GM21360 (cell line): ENCODE data around the gene RASAL1.

Experiments used
- ATAC-seq: cut with Tn5 transposase; IDR thresholded peaks from one replicate; pipeline ENCODE4 v1.9.1; 2021; ENCODE audit warnings: mild to moderate bottlenecking, moderate library complexity; ENCODE audit not compliant: unreplicated experiment

The RASAL1 gene

GRCh38 chr12:113077859-113078255 is 57.7 kb downstream of the RASAL1 start:
- ATAC-seq: no peak

- no peak for ATAC-seq
Measured at GRCh38 chr12:113077057-113077858, 58.3 kb downstream of the RASAL1 start.

GRCh38 chr12:113075137-113075683 is 60.4 kb downstream of the RASAL1 start:
- ATAC-seq: peak; percentile 81

DNA sequence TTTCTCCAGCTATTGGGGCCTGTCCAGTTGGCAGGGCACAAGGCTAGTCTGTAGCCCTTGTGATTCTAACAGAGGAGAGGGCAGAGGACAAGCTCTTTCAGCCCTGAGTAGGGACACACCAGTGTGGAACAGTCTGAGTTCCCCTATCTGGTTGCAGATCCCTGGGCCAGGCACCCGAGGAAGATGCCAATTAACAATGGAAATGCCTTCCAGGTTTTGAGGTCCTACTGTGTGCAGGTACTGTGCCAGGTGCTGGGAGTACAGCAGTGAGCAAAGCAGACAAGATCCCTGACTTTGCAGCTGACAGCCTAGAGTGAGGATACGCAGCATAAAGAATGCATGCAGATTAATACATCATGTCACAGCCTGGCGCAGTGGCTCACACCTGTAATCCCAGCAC is 62.0 kb downstream of the RASAL1 start:
- no peak for ATAC-seq

DNA sequence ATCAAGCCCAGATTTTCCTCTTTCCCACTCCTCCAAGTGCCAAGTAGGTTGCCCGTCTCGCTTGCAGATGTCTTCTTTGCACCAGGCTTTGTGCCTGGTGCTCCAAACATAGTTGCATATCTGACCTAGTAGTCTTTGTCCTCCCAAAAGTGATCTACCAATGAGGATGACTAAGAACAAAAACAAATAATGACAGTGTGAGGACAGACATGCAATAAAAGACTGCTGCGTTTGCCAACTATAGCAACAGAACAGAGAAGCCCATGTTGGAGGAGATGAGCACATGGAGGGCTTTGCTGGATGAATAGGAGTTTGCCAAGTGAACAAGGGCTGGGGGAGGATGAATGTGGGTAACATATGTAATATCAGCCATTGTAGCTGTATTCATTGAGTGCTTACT is 63.4 kb downstream of the RASAL1 start:
- no peak for ATAC-seq

DNA sequence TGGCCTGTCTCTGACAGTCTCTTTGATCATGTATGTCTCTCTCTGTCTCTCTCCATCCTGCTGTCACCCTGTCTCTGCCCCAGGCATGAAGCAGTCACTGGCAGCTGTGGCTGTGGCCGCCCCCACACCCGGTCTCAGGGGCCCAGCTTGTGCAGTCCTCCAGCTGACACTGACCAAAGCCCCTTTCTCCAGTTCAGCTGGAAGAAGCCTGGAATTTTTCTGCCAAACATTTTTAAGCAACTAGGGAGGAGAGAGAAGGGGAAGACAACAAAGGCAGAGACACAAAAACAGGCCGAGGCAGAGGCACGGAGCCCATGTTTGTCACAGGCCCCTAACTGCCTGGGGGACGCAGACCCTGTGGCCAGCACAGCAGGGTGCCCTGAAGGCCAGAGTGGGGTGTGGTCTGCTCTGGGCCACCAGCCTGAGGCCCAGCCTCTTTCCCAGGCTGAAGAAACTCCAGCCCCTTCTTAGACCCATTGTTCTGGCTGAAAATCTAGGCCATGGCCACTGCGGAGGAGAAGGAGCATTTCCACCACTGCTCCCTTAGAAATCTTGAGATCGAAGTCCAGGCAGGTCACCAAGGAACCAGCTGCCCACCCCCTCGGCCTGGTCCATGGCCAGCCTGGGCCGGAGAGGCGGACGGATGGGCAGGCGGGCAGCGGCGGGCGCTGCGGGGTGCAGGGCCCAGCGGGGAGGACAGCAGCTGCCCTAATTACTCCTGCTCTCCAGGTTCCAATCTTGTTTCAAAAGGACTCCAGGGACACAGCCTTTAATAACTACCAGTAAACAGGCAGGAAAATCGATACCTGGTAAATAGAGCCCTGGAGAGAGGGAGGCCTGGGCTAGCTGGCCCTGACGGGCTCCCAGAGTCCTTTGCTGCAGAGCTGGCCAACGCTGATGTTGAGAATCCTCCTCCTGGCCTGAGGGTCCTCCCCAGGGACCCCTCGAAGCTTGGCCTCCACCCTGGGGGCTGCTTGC is 64.1 kb downstream of the RASAL1 start:
- no peak for ATAC-seq

GRCh38 chr12:113070117-113070906 is 65.2 kb downstream of the RASAL1 start:
- peak; percentile 44 for ATAC-seq

DNA sequence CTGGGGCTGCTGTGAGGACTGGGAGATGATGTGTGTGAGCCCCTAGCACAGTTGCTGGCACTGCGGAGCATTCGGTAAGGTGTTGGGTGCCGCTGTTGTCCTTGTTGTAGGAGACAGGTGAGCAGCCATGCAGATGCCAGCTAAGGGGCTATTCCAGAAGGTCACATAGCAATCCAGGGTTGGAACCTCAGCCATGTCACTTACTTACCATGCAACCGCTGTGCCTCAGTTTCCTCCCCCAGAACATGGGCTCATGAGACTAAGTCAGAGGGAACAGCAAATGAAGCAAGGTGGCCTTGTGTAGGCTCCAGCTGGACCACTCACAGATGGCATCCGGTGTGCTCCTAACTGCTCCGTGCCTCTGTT is 65.8 kb downstream of the RASAL1 start:
- ATAC-seq: no peak

DNA sequence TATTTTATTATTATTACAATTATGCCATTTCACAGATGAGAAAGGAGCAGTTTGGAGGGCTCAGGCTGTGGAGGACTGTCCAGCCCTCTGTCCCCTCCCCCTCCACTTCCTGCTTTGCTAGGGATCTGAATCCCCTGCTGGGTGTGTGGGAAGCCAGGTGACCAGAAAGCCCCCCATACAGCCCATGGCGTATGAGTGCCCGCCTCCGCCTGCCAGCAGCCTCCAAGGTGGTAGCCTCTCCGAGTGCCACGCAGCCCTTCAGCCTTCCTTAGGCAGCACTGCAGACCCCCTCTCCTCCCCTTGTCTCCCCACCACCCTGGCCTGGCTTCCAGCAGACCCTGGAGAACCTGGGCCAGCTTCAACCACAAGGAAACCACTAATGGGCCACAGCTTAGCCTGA is 66.4 kb downstream of the RASAL1 start:
- no peak for ATAC-seq

GRCh38 chr12:113067987-113068935 is 67.3 kb downstream of the RASAL1 start:
- ATAC-seq: no peak

DNA sequence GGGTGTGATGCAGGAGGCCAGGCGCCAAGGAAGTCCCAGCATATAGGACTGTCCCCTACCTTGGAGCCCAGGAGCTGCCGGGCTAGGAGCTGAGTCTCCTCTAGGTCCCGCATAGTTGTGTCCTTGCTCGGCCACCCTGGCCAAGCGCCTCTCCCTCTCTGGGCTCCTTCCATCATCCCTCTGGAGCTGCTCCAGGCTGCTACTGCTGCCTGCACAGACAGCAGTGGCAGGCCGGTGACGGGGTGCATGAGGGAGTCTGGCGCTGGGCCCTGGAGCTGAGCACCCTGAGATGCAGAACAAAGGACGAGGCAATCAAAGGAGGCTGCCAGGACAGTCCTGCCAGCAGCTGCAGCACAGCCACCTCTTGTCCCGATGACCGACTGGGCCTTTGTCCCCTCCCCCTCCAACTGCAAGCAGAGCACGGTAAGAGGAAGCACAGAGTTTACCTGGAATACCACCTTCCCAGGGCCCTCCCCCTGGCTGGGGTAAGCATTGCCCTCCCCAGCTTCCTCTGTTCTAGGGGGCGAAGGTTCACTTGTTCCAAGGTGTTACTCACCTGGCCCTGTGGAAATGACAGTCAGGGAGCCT is 68.7 kb downstream of the RASAL1 start:
- no peak for ATAC-seq

DNA sequence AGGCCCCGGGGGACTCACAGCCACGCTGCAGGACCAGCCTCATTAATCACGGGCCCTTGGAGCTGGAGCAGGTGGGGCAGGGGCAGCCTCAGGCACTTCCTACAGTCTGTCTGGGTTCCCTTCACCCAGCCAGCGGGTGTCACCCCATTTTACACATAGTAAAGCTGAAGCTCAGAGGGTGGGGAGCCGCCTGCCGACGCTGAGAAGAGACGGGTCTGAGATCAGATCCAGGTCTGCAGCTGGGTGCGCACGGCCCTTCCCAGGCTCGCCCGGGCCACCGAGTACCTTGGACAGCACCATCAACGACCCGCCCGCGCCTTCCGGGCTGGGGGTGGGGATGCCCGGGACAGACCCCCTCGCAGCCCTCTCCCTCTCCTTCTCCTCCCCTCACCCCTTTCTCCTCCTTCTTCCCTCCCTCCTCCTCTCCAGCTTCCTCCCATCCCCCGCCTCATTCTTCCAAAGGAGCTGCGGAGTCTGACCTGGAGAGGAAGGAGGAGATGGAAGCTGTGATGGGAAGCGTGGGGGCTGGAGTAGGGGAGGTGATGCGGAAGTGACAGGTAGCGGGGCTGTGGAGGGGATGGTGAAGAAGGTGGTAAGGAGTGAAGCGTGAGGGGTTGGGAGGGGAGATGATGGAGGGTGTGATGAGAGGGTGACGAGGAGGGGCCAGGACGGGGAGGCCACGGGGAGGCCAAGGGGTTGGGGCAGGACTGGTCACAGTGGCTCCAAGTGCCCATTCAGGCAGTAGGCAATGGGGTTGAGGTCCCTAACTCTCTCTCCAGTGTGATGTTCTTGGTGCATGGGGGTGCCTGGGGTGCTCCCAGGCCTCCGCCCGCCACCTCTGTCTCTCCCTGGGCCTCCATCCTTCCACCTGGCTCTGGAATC is 70.2 kb downstream of the RASAL1 start:
- ATAC-seq: no peak

GRCh38 chr12:113064395-113065125 is 71.0 kb downstream of the RASAL1 start:
- no peak for ATAC-seq

- no peak for ATAC-seq
Measured at GRCh38 chr12:113063396-113064350, 71.9 kb downstream of the RASAL1 start.

DNA sequence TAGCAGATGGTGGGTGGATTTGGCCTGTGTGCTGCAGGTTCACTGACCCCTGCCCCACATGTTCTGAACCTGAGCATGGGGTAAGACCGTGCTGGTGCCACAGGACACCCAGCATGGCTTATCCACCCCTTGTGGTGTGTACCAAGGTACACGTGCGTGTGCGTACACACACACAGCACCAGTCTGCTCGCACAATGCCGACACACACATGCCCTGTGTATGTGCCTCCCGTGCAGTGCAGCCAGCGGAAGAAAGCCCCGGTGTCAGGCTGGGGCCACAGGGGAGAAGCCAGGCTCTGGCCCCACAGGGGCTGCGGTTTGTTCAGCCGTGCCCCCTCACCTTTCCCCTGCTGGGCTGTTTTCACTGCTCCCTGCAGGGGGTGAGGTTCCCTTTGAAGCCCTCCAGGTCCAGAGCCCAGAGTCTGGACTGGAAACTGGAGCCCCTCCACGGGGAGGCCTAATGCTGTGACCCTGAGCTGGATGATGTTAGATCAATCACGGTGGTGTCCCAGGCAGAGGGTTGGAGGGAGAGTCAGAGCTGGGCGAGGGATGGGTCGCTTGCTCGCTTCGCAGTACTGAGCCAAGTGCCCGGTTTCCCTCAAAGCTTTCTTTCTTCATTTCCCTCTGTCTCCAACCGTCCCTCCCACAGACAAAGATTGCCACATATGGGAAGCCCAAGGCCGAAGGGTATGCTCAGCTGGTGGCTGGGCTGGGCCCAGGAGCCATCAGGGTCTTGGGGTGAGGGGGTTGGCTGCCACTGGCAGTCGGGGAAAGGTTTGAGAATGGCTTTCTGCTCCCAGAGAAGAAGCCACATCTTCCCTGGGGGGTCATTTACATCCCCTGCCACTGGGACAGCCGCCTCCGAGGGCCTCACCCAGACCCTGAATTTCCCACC is 72.8 kb downstream of the RASAL1 start:
- no peak for ATAC-seq
